Measurements from ENCODE around the gene WIPF2.
A peak's percentile ranks its signal among the peaks of the same experiment; 100 is the strongest.

Gene WIPF2

GRCh38 chr17:40311575-40311974 lies 92.5 kb downstream of the WIPF2 start:
- H3K27me3 ChIP-seq, result no peaks in the 10 kb centered on the region
- peaks cover 69% of the 10 kb centered on the region for H3K4me1 ChIP-seq
- H3K4me3 ChIP-seq (ENCODE audit: low read depth, low read length), result peak overlapping the region; percentile 95
- TF ChIP-seq CTCF (IDR thresholded peaks at IDR 0.05; ENCODE audit: low read depth, low read length), result no peak
- no peaks in the 10 kb centered on the region for H3K9me3 ChIP-seq
- DNase-seq, result peak; percentile 61
- no peaks in the 10 kb centered on the region for H3K36me3 ChIP-seq

GRCh38 chr17:40312131-40312731 lies 93.1 kb downstream of the WIPF2 start:
- Histone ChIP-seq H3K9me3 (no peaks in the 10 kb centered on the region), H3K4me3 (ENCODE audit: low read depth, low read length) (no peak overlapping the region; the same call in 1 of the 2 replicates), H3K4me1 (peaks cover 67% of the 10 kb centered on the region), H3K36me3 (no peaks in the 10 kb centered on the region), H3K27me3 (no peaks in the 10 kb centered on the region)
- TF ChIP-seq CTCF (IDR thresholded peaks at IDR 0.05; ENCODE audit: low read depth, low read length), result no peak
- DNase-seq, result no peak

GRCh38 chr17:40312893-40313667 lies 94.0 kb downstream of the WIPF2 start:
- no peak for TF ChIP-seq CTCF (IDR thresholded peaks at IDR 0.05; ENCODE audit: low read depth, low read length)
- Histone ChIP-seq H3K27me3 (no peaks in the 10 kb centered on the region), H3K36me3 (no peaks in the 10 kb centered on the region), H3K9me3 (no peaks in the 10 kb centered on the region), H3K4me1 (peaks cover 62% of the 10 kb centered on the region), H3K4me3 (ENCODE audit: low read depth, low read length) (no peak overlapping the region)
- DNase-seq, result no peak

- peaks cover 55% of the 10 kb centered on the region for H3K4me1 ChIP-seq
- DNase-seq, result no peak
- no peak for TF ChIP-seq CTCF (IDR thresholded peaks at IDR 0.05; ENCODE audit: low read depth, low read length)
- H3K36me3 ChIP-seq, result peaks cover 3% of the 10 kb centered on the region; the same call in 1 of the 2 replicates
- no peak overlapping the region for H3K4me3 ChIP-seq (ENCODE audit: low read depth, low read length)
- H3K9me3 ChIP-seq, result no peaks in the 10 kb centered on the region
- no peaks in the 10 kb centered on the region for H3K27me3 ChIP-seq
These were observed 94.8 kb downstream of the WIPF2 start for GRCh38 chr17:40313668-40314583.

- peaks cover 55% of the 10 kb centered on the region for H3K4me1 ChIP-seq
- no peaks in the 10 kb centered on the region for H3K27me3 ChIP-seq
- no peak overlapping the region for H3K4me3 ChIP-seq (ENCODE audit: low read depth, low read length)
- H3K9me3 ChIP-seq, result no peaks in the 10 kb centered on the region
- no peak for TF ChIP-seq CTCF (IDR thresholded peaks at IDR 0.05; ENCODE audit: low read depth, low read length)
- H3K36me3 ChIP-seq, result peaks cover 3% of the 10 kb centered on the region; the same call in 1 of the 2 replicates
- peak; percentile 92 for DNase-seq
These were observed 95.5 kb downstream of the WIPF2 start for GRCh38 chr17:40314584-40314956.
